ENCODE measurements around the gene SLC39A12.

- TF ChIP-seq POLR2A (IDR thresholded peaks at IDR 0.05; ENCODE audit: low read depth) (no peak), POLR2AphosphoS5 (IDR thresholded peaks at IDR 0.05) (no peak)
- TF ChIP-seq, protein P1, sequence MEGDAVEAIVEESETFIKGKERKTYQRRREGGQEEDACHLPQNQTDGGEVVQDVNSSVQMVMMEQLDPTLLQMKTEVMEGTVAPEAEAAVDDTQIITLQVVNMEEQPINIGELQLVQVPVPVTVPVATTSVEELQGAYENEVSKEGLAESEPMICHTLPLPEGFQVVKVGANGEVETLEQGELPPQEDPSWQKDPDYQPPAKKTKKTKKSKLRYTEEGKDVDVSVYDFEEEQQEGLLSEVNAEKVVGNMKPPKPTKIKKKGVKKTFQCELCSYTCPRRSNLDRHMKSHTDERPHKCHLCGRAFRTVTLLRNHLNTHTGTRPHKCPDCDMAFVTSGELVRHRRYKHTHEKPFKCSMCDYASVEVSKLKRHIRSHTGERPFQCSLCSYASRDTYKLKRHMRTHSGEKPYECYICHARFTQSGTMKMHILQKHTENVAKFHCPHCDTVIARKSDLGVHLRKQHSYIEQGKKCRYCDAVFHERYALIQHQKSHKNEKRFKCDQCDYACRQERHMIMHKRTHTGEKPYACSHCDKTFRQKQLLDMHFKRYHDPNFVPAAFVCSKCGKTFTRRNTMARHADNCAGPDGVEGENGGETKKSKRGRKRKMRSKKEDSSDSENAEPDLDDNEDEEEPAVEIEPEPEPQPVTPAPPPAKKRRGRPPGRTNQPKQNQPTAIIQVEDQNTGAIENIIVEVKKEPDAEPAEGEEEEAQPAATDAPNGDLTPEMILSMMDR (IDR thresholded peaks at IDR 0.05) = no peak
Observed at GRCh38 chr10:17958049-17958448, 6.3 kb downstream of the SLC39A12 start.
